K562 (cell line): ENCODE measurements around the gene UNC119. TPM values are rescaled to one million over a fixed set of nuclear protein-coding genes. Genes with fewer than 3 reads are reported as not detected.

Experiments
- ELF2 ChIP-seq: fragments of 250-450 bp; sonication (Bioruptor Pico); IDR thresholded peaks from 2 replicates; pipeline ENCODE4 v1.5.0; 2021; ENCODE audit warnings: mild to moderate bottlenecking
- ELF4 ChIP-seq: fragments of 450-650 bp; formaldehyde crosslinking; IDR thresholded peaks from 2 replicates; pipeline ENCODE4 v1.4.0; 2022; ENCODE audit warnings: missing genetic modification characterization
- GTF2E2 ChIP-seq: fragments of 200-800 bp; sonication (Bioruptor generic); IDR thresholded peaks from 2 replicates; pipeline ENCODE4 v1.6.1; 2016; ENCODE audit warnings: missing genetic modification characterization, missing compliant biosample characterization
- HMGN3 ChIP-seq: IDR thresholded peaks from 2 replicates; pipeline ENCODE4 v1.6.1; 2011; ENCODE audit warnings: borderline replicate concordance, low read depth, mild to moderate bottlenecking, mixed read lengths, low read length; ENCODE audit not compliant: insufficient read length; ENCODE audit errors: extremely low read depth
- MEF2A ChIP-seq: IDR thresholded peaks from 2 replicates; pipeline ENCODE4 v1.6.1; 2011; ENCODE audit warnings: low read depth, mild to moderate bottlenecking, low read length, moderate library complexity; ENCODE audit not compliant: control insufficient read depth
- MEIS2 ChIP-seq: fragments of 450-650 bp; IDR thresholded peaks from 2 replicates; pipeline ENCODE4 v1.6.1; 2014; ENCODE audit warnings: mild to moderate bottlenecking; ENCODE audit not compliant: partially characterized antibody
- NCOA4 ChIP-seq: fragments of 450-650 bp; IDR thresholded peaks from 2 replicates; pipeline ENCODE4 v1.6.1; 2018; ENCODE audit warnings: mild to moderate bottlenecking; ENCODE audit not compliant: partially characterized antibody
- NEUROD1 ChIP-seq: fragments of 150-350 bp; IDR thresholded peaks from 2 replicates; pipeline ENCODE4 v1.6.1; 2014; ENCODE audit warnings: borderline replicate concordance, low read length, low read depth; ENCODE audit not compliant: partially characterized antibody
- RBM22 ChIP-seq: fragments of 200-400 bp; formaldehyde crosslinking; IDR thresholded peaks from 2 replicates; pipeline ENCODE4 v1.6.1; 2018; ENCODE audit warnings: low read length, low read depth; ENCODE audit not compliant: poor library complexity, severe bottlenecking
- SMARCB1 ChIP-seq: IDR thresholded peaks from 2 replicates; pipeline ENCODE4 v1.6.1; 2011; ENCODE audit warnings: improper control_type of control experiment, low read depth; ENCODE audit not compliant: insufficient read length
- SP1 ChIP-seq: sonication (generic); formaldehyde crosslinking; IDR thresholded peaks from 2 replicates; pipeline ENCODE4 v1.8.1; 2022; ENCODE audit warnings: mild to moderate bottlenecking, missing genetic modification reagents
- SUPT5H ChIP-seq: fragments of 450-650 bp; IDR thresholded peaks from 2 replicates; pipeline ENCODE4 v1.6.1; 2016
- TAF15 ChIP-seq: fragments of 200-400 bp; formaldehyde crosslinking; IDR thresholded peaks from 2 replicates; pipeline ENCODE4 v1.6.1; 2017; ENCODE audit warnings: mild to moderate bottlenecking, low read depth, low read length, moderate library complexity
- TAL1 ChIP-seq: fragments of 450-650 bp; IDR thresholded peaks from 2 replicates; pipeline ENCODE4 v1.6.1; 2016; ENCODE audit warnings: mild to moderate bottlenecking
- ZFPM2 ChIP-seq: fragments of 250-450 bp; sonication (Bioruptor Pico); IDR thresholded peaks from 2 replicates; pipeline ENCODE4 v1.5.1; 2022; ENCODE audit warnings: mild to moderate bottlenecking
- ZNF431 ChIP-seq: sonication (generic); formaldehyde crosslinking; IDR thresholded peaks from 2 replicates; pipeline ENCODE4 v1.8.0; 2022; ENCODE audit warnings: mild to moderate bottlenecking, missing genetic modification reagents
- ZNF695 ChIP-seq: fragments of 450-650 bp; formaldehyde crosslinking; IDR thresholded peaks from 2 replicates; pipeline ENCODE4 v1.4.0; 2020; ENCODE audit warnings: mild to moderate bottlenecking, moderate library complexity
- polyA plus RNA-seq, 8 experiments: library from polyadenylated mRNA; depleted of rRNA in 4 of 8; stranded (reverse) in 5 of 8; unstranded in 3 of 8; fragments of >200 nt; fragmentation: Nextera tagmentation in 2 of 8; fragmentation: Illumina TruSeq in 1 of 8; extraction: Ambion mirVana in 2 of 8; extraction: Trizol in 1 of 8; gene quantifications; 2 replicates each; pipeline versions ENCODE4 v1.2.1 to v1.2.3, GENCODE V29; 2011 to 2014; ENCODE audit warnings: inconsistent platforms in 1 of 8, missing spikeins in 1 of 8
- total RNA-seq, 7 experiments: library from RNA; depleted of rRNA in 6 of 7; stranded (reverse); fragments of >200 nt in 6 of 7; fragmentation: Illumina TruSeq in 2 of 7; extraction: Trizol in 2 of 7; gene quantifications; 2 replicates each; pipeline versions ENCODE4 v1.2.1 to v1.2.3, GENCODE V29; 2011 to 2021; ENCODE audit warnings: low replicate concordance in 1 of 7
- TF ChIP-seq, protein P1 (sequence below), 2 experiments: IDR thresholded peaks; 2 replicates each; pipeline ENCODE4 v1.6.1; 2012; ENCODE audit warnings: improper control_type of control experiment in 2 of 2, low read depth in 2 of 2, low read length in 2 of 2, borderline replicate concordance in 1 of 2
- TF ChIP-seq, protein P2 (sequence below): fragments of 250-450 bp; sonication (Bioruptor Pico); IDR thresholded peaks from 2 replicates; pipeline ENCODE4 v1.4.0; 2020; ENCODE audit warnings: mild to moderate bottlenecking, moderate library complexity
- TF ChIP-seq, protein P3 (sequence below): sonication (generic); formaldehyde crosslinking; IDR thresholded peaks from 2 replicates; pipeline ENCODE4 v1.8.0; 2023; ENCODE audit warnings: mild to moderate bottlenecking, missing genetic modification reagents

Gene UNC119
- total and polyA plus RNA-seq, 9 of the 15 experiments (the other 6 are each of a cell fraction or from before 2014, with no cell fraction given) = 0.37 to 47.7 (median 16.3) TPM

- TF ChIP-seq HMGN3 (peak; percentile 93), RBM22 (peak; percentile 41), ELF4 (CRISPR knock-in tag) (no peak), ZNF695 (CRISPR knock-in tag) (no peak), TAL1 (no peak), NCOA4 (no peak), ZNF431 (0 out of 2 replicates have a peak, but pooled peaks have one; percentile 79), ZFPM2 (CRISPR knock-in tag) (no peak), SMARCB1 (no peak), MEF2A (no peak), SUPT5H (peak; percentile 97), MEIS2 (peak; percentile 28), TAF15 (no peak), ELF2 (CRISPR knock-in tag) (no peak), GTF2E2 (tag) (peak; percentile 82; the same call in 1 of the 2 replicates), NEUROD1 (peak; percentile 64), SP1 (peak; percentile 82)
- TF ChIP-seq, protein P1, sequence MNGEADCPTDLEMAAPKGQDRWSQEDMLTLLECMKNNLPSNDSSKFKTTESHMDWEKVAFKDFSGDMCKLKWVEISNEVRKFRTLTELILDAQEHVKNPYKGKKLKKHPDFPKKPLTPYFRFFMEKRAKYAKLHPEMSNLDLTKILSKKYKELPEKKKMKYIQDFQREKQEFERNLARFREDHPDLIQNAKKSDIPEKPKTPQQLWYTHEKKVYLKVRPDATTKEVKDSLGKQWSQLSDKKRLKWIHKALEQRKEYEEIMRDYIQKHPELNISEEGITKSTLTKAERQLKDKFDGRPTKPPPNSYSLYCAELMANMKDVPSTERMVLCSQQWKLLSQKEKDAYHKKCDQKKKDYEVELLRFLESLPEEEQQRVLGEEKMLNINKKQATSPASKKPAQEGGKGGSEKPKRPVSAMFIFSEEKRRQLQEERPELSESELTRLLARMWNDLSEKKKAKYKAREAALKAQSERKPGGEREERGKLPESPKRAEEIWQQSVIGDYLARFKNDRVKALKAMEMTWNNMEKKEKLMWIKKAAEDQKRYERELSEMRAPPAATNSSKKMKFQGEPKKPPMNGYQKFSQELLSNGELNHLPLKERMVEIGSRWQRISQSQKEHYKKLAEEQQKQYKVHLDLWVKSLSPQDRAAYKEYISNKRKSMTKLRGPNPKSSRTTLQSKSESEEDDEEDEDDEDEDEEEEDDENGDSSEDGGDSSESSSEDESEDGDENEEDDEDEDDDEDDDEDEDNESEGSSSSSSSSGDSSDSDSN (IDR thresholded peaks at IDR 0.05; ENCODE audit: borderline replicate concordance in 1 of 2, low read depth in 2 of 2, low read length in 2 of 2) = peak; percentile 81 to 96; a peak in 3 of 4 replicates
- TF ChIP-seq, protein P2, sequence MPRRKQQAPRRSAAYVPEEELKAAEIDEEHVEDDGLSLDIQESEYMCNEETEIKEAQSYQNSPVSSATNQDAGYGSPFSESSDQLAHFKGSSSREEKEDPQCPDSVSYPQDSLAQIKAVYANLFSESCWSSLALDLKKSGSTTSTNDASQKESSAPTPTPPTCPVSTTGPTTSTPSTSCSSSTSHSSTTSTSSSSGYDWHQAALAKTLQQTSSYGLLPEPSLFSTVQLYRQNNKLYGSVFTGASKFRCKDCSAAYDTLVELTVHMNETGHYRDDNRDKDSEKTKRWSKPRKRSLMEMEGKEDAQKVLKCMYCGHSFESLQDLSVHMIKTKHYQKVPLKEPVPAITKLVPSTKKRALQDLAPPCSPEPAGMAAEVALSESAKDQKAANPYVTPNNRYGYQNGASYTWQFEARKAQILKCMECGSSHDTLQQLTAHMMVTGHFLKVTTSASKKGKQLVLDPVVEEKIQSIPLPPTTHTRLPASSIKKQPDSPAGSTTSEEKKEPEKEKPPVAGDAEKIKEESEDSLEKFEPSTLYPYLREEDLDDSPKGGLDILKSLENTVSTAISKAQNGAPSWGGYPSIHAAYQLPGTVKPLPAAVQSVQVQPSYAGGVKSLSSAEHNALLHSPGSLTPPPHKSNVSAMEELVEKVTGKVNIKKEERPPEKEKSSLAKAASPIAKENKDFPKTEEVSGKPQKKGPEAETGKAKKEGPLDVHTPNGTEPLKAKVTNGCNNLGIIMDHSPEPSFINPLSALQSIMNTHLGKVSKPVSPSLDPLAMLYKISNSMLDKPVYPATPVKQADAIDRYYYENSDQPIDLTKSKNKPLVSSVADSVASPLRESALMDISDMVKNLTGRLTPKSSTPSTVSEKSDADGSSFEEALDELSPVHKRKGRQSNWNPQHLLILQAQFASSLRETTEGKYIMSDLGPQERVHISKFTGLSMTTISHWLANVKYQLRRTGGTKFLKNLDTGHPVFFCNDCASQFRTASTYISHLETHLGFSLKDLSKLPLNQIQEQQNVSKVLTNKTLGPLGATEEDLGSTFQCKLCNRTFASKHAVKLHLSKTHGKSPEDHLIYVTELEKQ (CRISPR knock-in tag) = no peak
- TF ChIP-seq, protein P3, sequence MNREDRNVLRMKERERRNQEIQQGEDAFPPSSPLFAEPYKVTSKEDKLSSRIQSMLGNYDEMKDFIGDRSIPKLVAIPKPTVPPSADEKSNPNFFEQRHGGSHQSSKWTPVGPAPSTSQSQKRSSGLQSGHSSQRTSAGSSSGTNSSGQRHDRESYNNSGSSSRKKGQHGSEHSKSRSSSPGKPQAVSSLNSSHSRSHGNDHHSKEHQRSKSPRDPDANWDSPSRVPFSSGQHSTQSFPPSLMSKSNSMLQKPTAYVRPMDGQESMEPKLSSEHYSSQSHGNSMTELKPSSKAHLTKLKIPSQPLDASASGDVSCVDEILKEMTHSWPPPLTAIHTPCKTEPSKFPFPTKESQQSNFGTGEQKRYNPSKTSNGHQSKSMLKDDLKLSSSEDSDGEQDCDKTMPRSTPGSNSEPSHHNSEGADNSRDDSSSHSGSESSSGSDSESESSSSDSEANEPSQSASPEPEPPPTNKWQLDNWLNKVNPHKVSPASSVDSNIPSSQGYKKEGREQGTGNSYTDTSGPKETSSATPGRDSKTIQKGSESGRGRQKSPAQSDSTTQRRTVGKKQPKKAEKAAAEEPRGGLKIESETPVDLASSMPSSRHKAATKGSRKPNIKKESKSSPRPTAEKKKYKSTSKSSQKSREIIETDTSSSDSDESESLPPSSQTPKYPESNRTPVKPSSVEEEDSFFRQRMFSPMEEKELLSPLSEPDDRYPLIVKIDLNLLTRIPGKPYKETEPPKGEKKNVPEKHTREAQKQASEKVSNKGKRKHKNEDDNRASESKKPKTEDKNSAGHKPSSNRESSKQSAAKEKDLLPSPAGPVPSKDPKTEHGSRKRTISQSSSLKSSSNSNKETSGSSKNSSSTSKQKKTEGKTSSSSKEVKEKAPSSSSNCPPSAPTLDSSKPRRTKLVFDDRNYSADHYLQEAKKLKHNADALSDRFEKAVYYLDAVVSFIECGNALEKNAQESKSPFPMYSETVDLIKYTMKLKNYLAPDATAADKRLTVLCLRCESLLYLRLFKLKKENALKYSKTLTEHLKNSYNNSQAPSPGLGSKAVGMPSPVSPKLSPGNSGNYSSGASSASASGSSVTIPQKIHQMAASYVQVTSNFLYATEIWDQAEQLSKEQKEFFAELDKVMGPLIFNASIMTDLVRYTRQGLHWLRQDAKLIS = no peak
These were observed 46.4 kb upstream of the UNC119 start, which contains the start of gene SPAG5 (continued) for GRCh38 chr17:28598799-28599310.
